A673 (cell line): Measurements from ENCODE around the gene MATN1. TPM values are rescaled to one million over a fixed set of nuclear protein-coding genes. Genes with fewer than 3 reads are reported as not detected.
"Not testable (repeated sequence)": the region's sequence is repeated elsewhere in the genome, so short reads cannot be mapped to it uniquely, and the experiment has no call there.

Source experiments
- BruUV-seq: library from RNA; stranded (reverse); fragments of 400-500 nt; replicated peaks from 2 replicates; lab custom pipeline; 2021; lab: Mats Ljungman, UMichigan
- CTCF ChIA-PET: fragments of 300-600 bp; sonication (Branson Sonifier 250); formaldehyde crosslinking; loops from one replicate; lab custom pipeline; 2022; ENCODE audit warnings: antibody characterized with exemption; lab: Charles Lee
- POLR2A ChIA-PET: fragments of 300-600 bp; sonication (Branson Sonifier 250); formaldehyde crosslinking; loops from one replicate; lab custom pipeline; 2022; ENCODE audit warnings: antibody characterized with exemption; ENCODE audit not compliant: low non-redundant PET; lab: Charles Lee
- DNase-seq: peaks from one replicate; pipeline ENCODE4 v3.0.0-alpha.2; 2015; ENCODE audit warnings: low spot score
- H3K27ac ChIP-seq: fragments of 200-600 bp; sonication (generic); 2 replicates; pipeline ENCODE4 v1.5.1; 2016; ENCODE audit warnings: mixed run types, low read depth, mild to moderate bottlenecking, mixed read lengths, antibody characterized with exemption, low read length; ENCODE audit not compliant: poor library complexity, severe bottlenecking
- H3K27me3 ChIP-seq: fragments of 200-600 bp; sonication (generic); replicated peaks from 2 replicates; pipeline ENCODE4 v1.6.1; 2017; ENCODE audit warnings: mixed run types, low read depth, mild to moderate bottlenecking, mixed read lengths, antibody characterized with exemption, low read length; ENCODE audit not compliant: insufficient read depth, poor library complexity
- H3K36me3 ChIP-seq: fragments of 200-600 bp; sonication (generic); 2 replicates; pipeline ENCODE4 v1.6.1; 2016; ENCODE audit warnings: mixed run types, mild to moderate bottlenecking, mixed read lengths, antibody characterized with exemption, low read length; ENCODE audit not compliant: insufficient read depth, poor library complexity, severe bottlenecking
- H3K4me1 ChIP-seq: fragments of 200-600 bp; sonication (generic); 2 replicates; pipeline ENCODE4 v1.6.1; 2017; ENCODE audit warnings: mixed run types, mild to moderate bottlenecking, mixed read lengths, antibody characterized with exemption, low read length; ENCODE audit not compliant: insufficient read depth, poor library complexity, severe bottlenecking
- H3K4me3 ChIP-seq: fragments of 200-600 bp; sonication (generic); 2 replicates; pipeline ENCODE4 v1.5.1; 2016; ENCODE audit warnings: low read depth, mixed run types, mild to moderate bottlenecking, mixed read lengths, low read length; ENCODE audit not compliant: poor library complexity, severe bottlenecking
- H3K9me3 ChIP-seq: fragments of 200-600 bp; sonication (generic); 2 replicates; pipeline ENCODE4 v1.6.1; 2016; ENCODE audit warnings: mixed run types, low read depth, mild to moderate bottlenecking, mixed read lengths, antibody characterized with exemption, low read length; ENCODE audit not compliant: poor library complexity, severe bottlenecking
- CTCF ChIP-seq: fragments of 300-800, 200-600 bp; sonication (generic); conservative IDR thresholded peaks from 2 replicates; pipeline ENCODE4 v1.5.1; 2017; ENCODE audit warnings: low read depth, mild to moderate bottlenecking, antibody characterized with exemption, low read length, moderate library complexity, mixed read lengths
- EZH2 ChIP-seq: fragments of 200-600 bp; sonication (generic); IDR thresholded peaks from 2 replicates; pipeline ENCODE4 v1.6.1; 2017; ENCODE audit warnings: borderline replicate concordance, low read depth, mild to moderate bottlenecking, mixed read lengths, antibody characterized with exemption, low read length; ENCODE audit not compliant: poor library complexity, severe bottlenecking
- intact Hi-C: fragments of 100-400 bp; cut with micrococcal nuclease; formaldehyde crosslinking; loops from one replicate; pipeline ENCODE4 v1.10.0; 2022; ENCODE audit not compliant: unreplicated experiment
- total RNA-seq: library from RNA; stranded (reverse); gene quantifications from 2 replicates; pipeline ENCODE4 v1.2.3, GENCODE V29; 2021

The MATN1 gene
- total RNA-seq, 1 experiment from 2014 or later = not detected

- Histone ChIP-seq H3K36me3 (no peaks in the 10 kb centered on the region), H3K27me3 (no peaks in the 10 kb centered on the region), H3K27ac (no peak overlapping the region), H3K4me1 (no peaks in the 10 kb centered on the region), H3K4me3 (no peak overlapping the region), H3K9me3 (no peaks in the 10 kb centered on the region)
- DNase-seq = no peak
- no TSS peak for BruUV-seq
- ChIA-PET CTCF (no interaction called here), POLR2A (no interaction called here)
- TF ChIP-seq CTCF (no peak), EZH2 (no peak)
- intact Hi-C loops = no loop called here
These were observed 45.7 kb upstream of the MATN1 start for GRCh38 chr1:30768830-30769718.

GRCh38 chr1:30768159-30768829 is 44.9 kb upstream of the MATN1 start:
- no peak for TF ChIP-seq CTCF
- TF ChIP-seq EZH2 = no peak
- H3K4me1 ChIP-seq = no peaks in the 10 kb centered on the region
- CTCF ChIA-PET = no interaction called here

GRCh38 chr1:30766948-30767347 is 43.6 kb upstream of the MATN1 start:
- intact Hi-C loops = not testable (repeated sequence)

More at GRCh38 chr1:30768159-30768829, 44.9 kb upstream of the MATN1 start:
- DNase-seq = no peak
- POLR2A ChIA-PET = no interaction called here
- intact Hi-C loops = no loop called here
- Histone ChIP-seq H3K9me3 (no peaks in the 10 kb centered on the region), H3K27me3 (no peaks in the 10 kb centered on the region), H3K36me3 (no peaks in the 10 kb centered on the region), H3K27ac (no peak overlapping the region), H3K4me3 (no peak overlapping the region)
- no TSS peak for BruUV-seq

More at GRCh38 chr1:30766948-30767347, 43.6 kb upstream of the MATN1 start:
- H3K4me3 ChIP-seq, CTCF ChIA-PET, POLR2A ChIA-PET, H3K27ac ChIP-seq, BruUV-seq, H3K36me3 ChIP-seq, H3K9me3 ChIP-seq, H3K27me3 ChIP-seq, H3K4me1 ChIP-seq, DNase-seq: not testable (repeated sequence)
